Uterine smooth muscle cell (primary cell): ENCODE results near the gene APOL4. TPM values are rescaled to one million over a fixed set of nuclear protein-coding genes. Genes with fewer than 3 reads are reported as not detected.

Experiments used
- total RNA-seq: library from RNA; depleted of rRNA; stranded (reverse); fragments of >200 nt; gene quantifications from 2 replicates; pipeline ENCODE4 v1.2.3, GENCODE V29; 2014

Gene APOL4, protein sequence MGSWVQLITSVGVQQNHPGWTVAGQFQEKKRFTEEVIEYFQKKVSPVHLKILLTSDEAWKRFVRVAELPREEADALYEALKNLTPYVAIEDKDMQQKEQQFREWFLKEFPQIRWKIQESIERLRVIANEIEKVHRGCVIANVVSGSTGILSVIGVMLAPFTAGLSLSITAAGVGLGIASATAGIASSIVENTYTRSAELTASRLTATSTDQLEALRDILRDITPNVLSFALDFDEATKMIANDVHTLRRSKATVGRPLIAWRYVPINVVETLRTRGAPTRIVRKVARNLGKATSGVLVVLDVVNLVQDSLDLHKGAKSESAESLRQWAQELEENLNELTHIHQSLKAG
- 0.11 and 0.12 TPM in 2 replicates for total RNA-seq

DNA sequence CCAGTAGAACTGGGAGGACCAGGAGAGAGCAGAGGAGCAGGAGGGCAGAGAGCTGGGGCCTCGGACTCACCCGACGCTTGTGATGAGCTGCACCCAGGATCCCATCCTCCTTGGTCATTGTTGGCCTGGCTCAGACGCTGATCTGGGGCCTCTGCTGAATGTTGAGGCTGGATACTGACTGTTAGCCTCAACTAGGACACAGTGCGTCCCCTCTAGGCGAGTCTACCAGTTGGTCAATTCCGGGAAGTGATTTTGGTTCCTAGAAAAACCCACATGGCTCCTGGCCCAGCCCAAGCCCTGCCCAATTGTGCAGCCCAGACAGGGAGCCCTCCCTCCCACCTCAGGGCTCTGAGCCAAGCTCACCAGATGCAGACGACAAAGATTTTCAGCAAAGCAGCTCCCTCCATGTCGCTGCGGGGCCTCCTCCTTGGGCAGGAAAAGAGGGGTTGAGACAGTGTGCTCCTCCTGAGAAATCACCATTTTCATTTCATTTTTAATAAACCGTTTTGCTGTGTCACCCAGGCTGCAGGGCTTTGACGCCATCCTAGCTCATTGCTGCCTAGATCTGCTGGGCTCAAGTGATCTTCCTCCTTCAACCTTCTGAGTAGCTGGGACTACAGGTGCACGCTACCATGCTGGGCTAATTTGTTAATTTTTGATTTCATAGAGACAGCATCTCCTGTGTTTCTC is at the start of gene APOL4:
Gene APOL4, minus strand, starts transcription at position 180 of the 690 bp plus-strand sequence. Its CDS starts 75 bp downstream, at position 105.

DNA sequence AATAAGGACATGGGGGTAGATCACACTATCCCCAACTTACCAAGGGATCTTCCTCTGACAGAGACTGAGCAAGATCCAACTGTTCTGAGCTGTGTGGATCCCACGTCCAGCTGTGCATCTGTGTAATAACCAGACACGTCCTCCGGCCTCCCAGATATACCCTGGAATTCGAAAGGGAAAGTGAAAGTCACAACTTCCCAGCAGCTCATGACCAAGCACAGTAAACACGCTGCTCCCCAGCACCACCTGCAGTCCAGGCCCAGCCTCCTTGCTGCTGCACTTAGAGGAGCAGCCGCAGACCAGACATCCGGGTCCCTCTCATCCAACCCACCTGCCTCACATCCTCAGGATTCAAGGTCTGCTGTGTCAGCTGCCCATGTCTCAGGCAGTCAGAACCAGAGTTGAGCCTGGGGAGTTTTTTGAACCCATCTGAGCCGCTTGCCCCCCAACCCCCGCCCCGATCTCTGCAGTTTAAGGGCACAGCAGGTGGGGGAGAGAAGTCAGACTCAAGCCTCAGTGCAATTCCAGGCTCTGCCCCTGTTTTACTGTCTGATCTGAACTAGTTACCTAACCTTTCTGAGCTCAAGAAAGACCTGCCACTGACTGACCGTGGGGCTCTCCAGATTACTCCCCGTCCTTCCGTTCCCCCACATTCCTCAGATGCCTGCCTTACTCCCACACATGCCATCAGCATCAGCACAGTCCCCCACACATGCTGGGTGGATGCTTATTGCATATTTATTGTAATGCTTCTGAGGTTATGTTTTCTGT is 38.0 kb upstream of the APOL4 start, which contains the start of gene APOL2:
Gene APOL2, minus strand, starts transcription at position 127 of the 771 bp plus-strand sequence. CDS start 6,365 bp downstream, outside the sequence.

DNA sequence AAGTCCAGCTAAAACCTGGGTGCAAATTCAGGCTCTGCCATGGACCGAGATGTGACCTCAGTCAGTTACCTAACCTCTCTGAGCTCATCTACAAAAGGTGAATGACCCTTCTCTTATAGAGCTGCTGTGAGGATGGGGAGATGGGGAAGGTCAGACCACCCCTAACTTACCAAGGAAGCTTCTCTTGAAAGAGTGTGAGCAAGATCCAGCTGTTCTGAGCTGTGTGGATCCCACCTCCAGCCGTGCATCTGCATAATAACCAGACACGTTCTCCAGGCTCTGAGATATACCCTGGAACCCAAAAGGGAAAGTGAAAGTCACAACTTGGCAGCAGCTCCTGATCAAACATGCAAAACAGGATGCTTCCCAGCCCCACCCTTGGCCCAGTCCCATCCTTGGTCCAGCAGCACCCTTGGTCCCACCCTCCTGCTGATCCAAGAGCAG is 41.1 kb downstream of the APOL4 start, which contains the start of gene APOL3:
Gene APOL3, minus strand, starts transcription at position 257 of the 444 bp plus-strand sequence. CDS start 11,700 bp downstream, outside the sequence.

Other genes starting within 250 kb of the APOL4 start
- gene RBFOX2, start 173.0 kb downstream of the APOL4 start, total RNA-seq = 175 and 194 TPM in 2 replicates
- 7.5 and 7.9 TPM in 2 replicates for gene APOL3, start 41.1 kb downstream of the APOL4 start, total RNA-seq
- gene APOL2, start 37.7 kb upstream of the APOL4 start, total RNA-seq = 49.2 and 57.2 TPM in 2 replicates
- gene APOL1, start 51.3 kb upstream of the APOL4 start, total RNA-seq = 9.8 and 21.5 TPM in 2 replicates
- gene MYH9, start 186.2 kb upstream of the APOL4 start, total RNA-seq = 797 and 1,114 TPM in 2 replicates